ENCODE measurements around the gene CHRFAM7A.
"Not testable (repeated sequence)": the region's sequence is repeated elsewhere in the genome, so short reads cannot be mapped to it uniquely, and the experiment has no call there.

The CHRFAM7A gene

DNA sequence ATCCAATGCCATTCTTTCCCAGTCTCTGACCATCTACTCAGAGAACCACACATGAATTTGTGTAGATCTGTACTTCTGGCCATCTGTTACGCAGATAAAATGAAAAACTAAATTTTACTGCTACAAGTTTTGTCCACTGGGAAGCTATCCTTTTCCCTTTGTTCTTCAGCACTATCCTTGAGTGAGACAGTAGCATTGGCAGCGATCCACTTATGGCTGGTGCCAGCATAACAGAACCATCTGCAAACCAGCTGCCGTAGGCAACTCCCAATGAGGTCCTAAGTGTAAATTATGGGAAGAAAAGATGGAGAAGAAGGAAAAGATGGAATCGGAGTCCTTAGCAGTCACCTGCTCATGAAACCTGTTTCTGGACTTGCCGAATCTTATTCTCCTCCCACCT is 72.3 kb downstream of the CHRFAM7A start:
- not testable (repeated sequence) for DNase-seq (ENCODE audit: low spot score)

DNA sequence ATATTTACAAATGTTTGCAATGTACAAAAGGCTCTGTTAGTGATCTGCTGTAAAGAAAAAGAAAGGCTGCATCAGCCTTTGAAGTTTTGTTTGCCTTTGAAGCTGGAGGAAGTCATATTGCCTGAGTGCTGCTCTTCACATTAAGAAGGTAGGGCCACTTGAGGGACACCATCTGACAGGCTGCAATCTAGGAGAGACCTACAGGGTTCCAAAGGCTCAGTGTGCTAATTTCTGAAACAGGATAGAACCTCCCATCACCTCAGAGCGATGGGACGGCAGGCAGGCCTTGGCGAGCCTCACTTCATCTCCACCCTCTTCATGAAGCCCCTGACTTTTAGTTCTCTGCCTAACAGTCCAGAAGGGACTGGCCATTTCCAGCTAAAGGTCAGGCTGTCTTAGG is 77.6 kb downstream of the CHRFAM7A start:
- not testable (repeated sequence) for DNase-seq (ENCODE audit: low spot score)

DNA sequence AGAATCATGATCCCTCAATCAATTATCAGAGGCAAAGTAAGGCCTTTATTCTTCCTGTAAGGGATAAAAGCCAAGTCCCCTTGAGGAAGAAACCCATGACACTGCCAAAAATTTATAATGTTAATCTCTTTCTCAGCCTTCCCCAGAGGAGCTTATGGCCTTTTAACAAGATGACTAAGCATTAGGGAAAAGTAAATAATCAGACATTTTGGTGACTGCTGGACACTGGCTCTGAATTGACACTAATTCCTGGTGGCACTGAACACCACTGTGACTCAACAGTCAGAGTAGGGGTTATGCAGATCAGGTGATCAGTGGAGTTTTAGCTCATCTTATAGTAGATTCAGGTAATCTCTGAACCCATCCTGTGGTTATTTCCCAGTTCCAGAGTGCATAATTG is 82.8 kb downstream of the CHRFAM7A start:
- DNase-seq (ENCODE audit: low spot score): not testable (repeated sequence)
